Measurements from ENCODE around the gene TRIP13. TPM values are rescaled to one million over a fixed set of nuclear protein-coding genes. Genes with fewer than 3 reads are reported as not detected.

TRIP13 gene
- total RNA-seq, 1 experiment from 2014 or later: 42.6 TPM

DNA sequence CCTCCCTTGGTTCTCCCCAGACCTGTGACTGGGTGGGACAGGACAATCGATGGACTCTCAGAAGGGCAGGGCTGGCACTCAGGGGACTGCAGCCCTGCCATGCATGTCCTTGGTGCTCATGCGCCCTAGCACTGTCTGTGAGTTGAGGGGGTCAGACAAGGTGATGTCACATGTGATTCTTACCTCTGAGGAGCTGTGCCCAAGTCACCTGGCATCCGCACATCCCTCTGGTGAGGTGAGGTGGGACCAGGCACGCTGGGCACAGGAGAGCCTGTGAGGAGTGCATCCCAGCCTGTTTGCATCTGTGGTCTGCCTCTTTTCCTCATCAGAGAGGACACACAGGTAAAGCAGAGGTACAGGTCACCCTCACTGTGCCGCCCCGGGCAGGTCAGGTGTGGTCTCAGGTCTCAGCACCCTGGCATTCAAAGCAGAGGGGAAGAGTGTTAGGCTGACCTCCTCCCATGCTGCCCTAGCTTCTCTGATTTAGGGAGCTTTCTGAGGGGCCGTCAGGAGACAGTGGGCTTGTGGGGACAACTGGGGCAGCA lies 14.8 kb downstream of the TRIP13 start:
- H3K4me3 Mint-ChIP-seq: no peak overlapping the region
- Histone ChIP-seq H3K79me1 (ENCODE audit: insufficient read depth, low read depth, low read length, poor library complexity, severe bottlenecking) (no peaks in the 10 kb centered on the region), H3K79me2 (ENCODE audit: insufficient read depth, low read length) (no peaks in the 10 kb centered on the region), H2BK20ac (ENCODE audit: low read depth, low read length, poor library complexity, severe bottlenecking) (no peak overlapping the region), H4K20me1 (ENCODE audit: control insufficient read depth, insufficient read depth, insufficient read length) (no peaks in the 10 kb centered on the region), H4K5ac (ENCODE audit: insufficient read length, low read depth, low read length) (no peak overlapping the region), H3K56ac (ENCODE audit: insufficient read length, low read depth, low read length) (no peak overlapping the region), H2BK5ac (ENCODE audit: insufficient read length, low read length) (no peak overlapping the region), H3K4ac (ENCODE audit: low read depth, low read length) (no peak overlapping the region), H3K23me2 (ENCODE audit: insufficient read length, low read depth, low read length, poor library complexity, severe bottlenecking) (no peaks in the 10 kb centered on the region), H2BK12ac (ENCODE audit: insufficient read length, low read depth, low read length) (no peak overlapping the region), H3K23ac (ENCODE audit: insufficient read length, low read depth, low read length) (no peak overlapping the region), H3T11ph (ENCODE audit: low read length) (no peak overlapping the region), H3K27ac (ENCODE audit: insufficient read length, low read depth, low read length) (no peak overlapping the region), H3K27me3 (ENCODE audit: insufficient read depth, low read length) (no peaks in the 10 kb centered on the region), H2AK5ac (ENCODE audit: insufficient read length, low read length) (no peak overlapping the region), H3K9ac (ENCODE audit: extremely low read depth, insufficient read length, low read length) (no peak overlapping the region), H3K18ac (ENCODE audit: insufficient read length, low read depth, low read length) (no peak overlapping the region), H2BK15ac (ENCODE audit: low read depth, low read length) (no peak overlapping the region), H3K4me2 (ENCODE audit: insufficient read depth, insufficient read length, low read length) (no peak overlapping the region), H4K8ac (replicated peaks; ENCODE audit: insufficient read length, low read depth, low read length) (no peak overlapping the region), H2AFZ (ENCODE audit: low read length) (no peak overlapping the region), H3K9me3 (ENCODE audit: control insufficient read depth, low read depth, low read length) (no peaks in the 10 kb centered on the region), H3K4me1 (ENCODE audit: insufficient read depth, low read length) (no peaks in the 10 kb centered on the region), H3K14ac (ENCODE audit: insufficient read depth, low read length) (no peak overlapping the region), H2BK120ac (ENCODE audit: low read depth, low read length, poor library complexity, severe bottlenecking) (no peak overlapping the region), H4K91ac (ENCODE audit: insufficient read length, low read depth, low read length) (no peak overlapping the region)
- no peaks in the 10 kb centered on the region for H3K9me3 Mint-ChIP-seq
- no peak for DNase-seq
- peaks cover 0 to 3% of the 10 kb centered on the region in 2 experiments; a peak in 2 of 4 replicates for H3K4me1 Mint-ChIP-seq
- TF ChIP-seq, protein P1, sequence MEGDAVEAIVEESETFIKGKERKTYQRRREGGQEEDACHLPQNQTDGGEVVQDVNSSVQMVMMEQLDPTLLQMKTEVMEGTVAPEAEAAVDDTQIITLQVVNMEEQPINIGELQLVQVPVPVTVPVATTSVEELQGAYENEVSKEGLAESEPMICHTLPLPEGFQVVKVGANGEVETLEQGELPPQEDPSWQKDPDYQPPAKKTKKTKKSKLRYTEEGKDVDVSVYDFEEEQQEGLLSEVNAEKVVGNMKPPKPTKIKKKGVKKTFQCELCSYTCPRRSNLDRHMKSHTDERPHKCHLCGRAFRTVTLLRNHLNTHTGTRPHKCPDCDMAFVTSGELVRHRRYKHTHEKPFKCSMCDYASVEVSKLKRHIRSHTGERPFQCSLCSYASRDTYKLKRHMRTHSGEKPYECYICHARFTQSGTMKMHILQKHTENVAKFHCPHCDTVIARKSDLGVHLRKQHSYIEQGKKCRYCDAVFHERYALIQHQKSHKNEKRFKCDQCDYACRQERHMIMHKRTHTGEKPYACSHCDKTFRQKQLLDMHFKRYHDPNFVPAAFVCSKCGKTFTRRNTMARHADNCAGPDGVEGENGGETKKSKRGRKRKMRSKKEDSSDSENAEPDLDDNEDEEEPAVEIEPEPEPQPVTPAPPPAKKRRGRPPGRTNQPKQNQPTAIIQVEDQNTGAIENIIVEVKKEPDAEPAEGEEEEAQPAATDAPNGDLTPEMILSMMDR (conservative IDR thresholded peaks at IDR 0.05): no peak
- no peak overlapping the region for H3K27ac Mint-ChIP-seq
- H3K27me3 Mint-ChIP-seq (ENCODE audit: low read depth): no peaks in the 10 kb centered on the region
- peaks cover 53 to 90% (median 82%) of the 10 kb centered on the region in 3 experiments for H3K36me3 Mint-ChIP-seq (ENCODE audit: insufficient read depth in 1 of 3, low read depth in 3 of 3)
- no CpG with 5 or more reads among the region's 7 CpGs for WGBS (ENCODE audit: extremely low coverage, insufficient read length, low lambda C conversion rate)

Data from H9 (cell line).